Loucy (cell line): ENCODE data around the gene PPM1B.

Experiments used
- CTCF ChIP-seq: fragments of 200-600 bp; sonication (generic); conservative IDR thresholded peaks from 2 replicates; pipeline ENCODE4 v1.5.1; 2014; ENCODE audit warnings: mild to moderate bottlenecking, antibody characterized with exemption, low read length
- EZH2phosphoT487 ChIP-seq: fragments of 200-600 bp; IDR thresholded peaks from 2 replicates; pipeline ENCODE4 v1.6.1; 2018; ENCODE audit warnings: antibody characterized with exemption, mild to moderate bottlenecking, moderate library complexity, borderline replicate concordance

- TF ChIP-seq CTCF (no peak), EZH2phosphoT487 (no peak)
Measured at GRCh38 chr2:44168681-44169154, at the start of gene PPM1B.
